GM19463 (cell line): ENCODE results near the gene FAM210A.

Source experiments
- ATAC-seq: cut with Tn5 transposase; IDR thresholded peaks from one replicate; pipeline ENCODE4 v1.9.1; 2021; ENCODE audit warnings: mild to moderate bottlenecking, moderate library complexity; ENCODE audit not compliant: unreplicated experiment

Gene FAM210A

DNA sequence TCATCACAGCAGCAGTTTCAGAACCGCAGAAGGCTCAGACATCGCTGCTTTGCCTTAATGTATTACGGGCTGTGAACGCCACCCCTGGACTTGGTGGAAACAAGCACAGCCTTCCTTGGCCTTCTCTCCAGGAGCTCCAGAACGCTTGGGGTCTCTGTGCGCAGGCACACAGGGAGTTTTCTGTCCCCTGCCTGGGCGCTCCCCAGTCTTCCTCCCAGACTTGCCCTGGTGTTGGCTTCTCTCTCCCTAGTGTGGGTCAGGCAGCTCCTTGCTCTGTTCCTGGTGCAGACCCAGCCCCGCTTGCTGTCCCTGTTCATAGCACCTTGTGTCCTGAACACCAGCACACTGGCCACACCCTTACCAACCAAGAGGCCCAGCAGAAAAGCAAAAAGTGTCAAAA lies 103.6 kb downstream of the FAM210A start:
- ATAC-seq: no peak

DNA sequence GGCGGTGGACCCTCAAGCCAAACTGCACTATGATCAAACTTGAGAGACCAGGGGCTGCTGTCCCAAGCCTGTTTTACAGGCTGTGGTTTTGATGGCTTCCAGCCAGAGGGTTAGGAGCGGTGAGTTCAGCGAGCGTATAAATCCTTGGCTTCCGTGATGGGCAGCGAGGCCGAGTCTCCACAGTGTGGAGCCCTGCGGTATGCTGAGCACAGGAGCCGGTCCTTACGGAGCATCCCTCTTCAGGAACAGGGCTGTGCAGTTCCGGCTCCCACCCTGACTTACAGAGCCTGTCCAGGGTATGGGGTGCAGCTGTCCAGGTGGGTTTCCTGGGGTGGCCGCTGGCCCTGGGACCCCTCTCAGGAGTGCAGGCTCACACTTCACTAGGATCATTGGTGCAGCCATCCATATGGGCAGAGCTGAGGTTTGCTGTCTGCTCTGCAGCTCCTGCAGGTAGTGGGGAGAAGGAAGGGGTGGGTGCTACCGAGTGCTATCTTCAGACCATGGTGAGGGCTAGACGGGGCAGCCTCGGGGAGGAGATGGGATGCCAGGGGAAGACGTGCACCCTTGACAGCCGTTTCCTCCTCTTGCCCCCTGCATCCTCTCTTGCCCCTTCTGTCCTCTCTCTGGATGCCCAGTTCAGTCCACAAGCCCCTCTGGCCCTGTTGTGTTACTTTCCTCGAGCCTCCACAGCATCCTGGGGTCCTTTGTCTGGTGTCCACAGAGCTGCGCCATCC lies 104.3 kb downstream of the FAM210A start:
- no peak for ATAC-seq

DNA sequence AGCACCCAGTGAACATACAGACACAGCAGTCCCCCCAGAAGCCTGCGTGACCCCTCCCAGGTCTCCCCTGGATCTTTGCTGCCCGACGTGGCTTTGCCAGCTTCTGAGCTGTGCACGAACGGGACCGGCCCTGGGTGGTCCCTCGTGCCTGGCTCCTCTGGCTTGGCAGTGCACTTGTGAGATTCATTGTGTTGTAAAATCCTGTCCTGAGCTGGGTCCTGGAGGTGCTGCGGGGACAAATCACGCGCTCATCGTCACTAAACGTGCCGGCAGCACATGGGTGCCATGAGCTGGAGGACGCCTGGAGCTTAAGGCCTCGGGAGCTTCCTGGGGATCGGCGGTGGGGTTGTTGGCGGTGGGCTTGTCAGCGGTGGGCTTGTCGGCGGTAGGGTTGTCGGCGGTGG lies 104.9 kb downstream of the FAM210A start:
- no peak for ATAC-seq

DNA sequence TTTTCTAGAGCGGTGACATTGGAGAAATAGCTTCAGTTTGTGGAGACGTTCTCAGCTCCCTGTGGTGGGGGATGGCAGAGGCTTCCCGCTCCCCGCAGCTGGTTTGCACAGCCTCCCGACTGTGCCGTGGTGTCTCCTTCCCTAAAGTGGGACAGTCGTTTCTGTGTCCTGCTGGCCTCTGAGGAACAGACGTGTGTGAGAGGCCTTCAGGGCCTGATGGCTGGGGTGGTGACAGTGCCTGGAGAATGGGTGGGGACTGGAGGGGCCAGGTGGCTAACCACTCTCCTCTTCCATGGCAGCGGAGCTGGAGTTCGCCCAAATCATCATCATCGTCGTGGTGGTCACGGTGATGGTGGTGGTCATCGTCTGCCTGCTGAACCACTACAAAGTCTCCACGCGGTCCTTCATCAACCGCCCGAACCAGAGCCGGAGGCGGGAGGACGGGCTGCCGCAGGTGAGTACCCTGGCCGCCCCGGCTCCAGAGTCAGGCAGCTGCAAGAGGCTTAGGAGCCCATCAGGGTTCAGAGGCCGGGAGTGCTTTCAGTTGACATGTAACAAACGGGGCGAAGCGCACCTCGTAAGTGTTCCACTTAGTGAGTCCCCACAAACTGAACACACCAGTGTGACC lies 105.4 kb downstream of the FAM210A start:
- ATAC-seq: no peak

DNA sequence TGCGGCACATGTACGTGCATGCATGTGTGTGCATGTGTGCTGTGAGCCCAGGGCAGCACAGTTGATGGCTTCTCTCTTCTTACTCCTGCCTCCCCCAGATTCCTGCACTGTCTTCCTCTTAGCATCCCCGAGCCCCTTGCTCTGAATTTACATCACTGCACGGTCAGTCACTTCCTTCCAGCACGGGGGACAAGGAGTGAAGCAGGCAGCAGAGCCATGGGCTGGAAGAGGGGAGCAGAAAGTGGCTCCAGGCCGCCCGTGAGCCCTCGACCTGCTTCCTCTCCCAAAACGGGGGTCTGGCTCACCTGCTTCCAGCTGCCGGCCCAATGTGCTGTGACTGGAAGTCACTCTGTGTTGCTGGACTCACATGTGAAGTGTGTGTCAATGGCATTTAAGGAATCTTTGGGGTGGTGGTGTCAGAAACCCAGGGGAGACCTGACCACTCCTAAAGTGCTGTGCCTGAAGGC lies 106.1 kb downstream of the FAM210A start:
- ATAC-seq: no peak

DNA sequence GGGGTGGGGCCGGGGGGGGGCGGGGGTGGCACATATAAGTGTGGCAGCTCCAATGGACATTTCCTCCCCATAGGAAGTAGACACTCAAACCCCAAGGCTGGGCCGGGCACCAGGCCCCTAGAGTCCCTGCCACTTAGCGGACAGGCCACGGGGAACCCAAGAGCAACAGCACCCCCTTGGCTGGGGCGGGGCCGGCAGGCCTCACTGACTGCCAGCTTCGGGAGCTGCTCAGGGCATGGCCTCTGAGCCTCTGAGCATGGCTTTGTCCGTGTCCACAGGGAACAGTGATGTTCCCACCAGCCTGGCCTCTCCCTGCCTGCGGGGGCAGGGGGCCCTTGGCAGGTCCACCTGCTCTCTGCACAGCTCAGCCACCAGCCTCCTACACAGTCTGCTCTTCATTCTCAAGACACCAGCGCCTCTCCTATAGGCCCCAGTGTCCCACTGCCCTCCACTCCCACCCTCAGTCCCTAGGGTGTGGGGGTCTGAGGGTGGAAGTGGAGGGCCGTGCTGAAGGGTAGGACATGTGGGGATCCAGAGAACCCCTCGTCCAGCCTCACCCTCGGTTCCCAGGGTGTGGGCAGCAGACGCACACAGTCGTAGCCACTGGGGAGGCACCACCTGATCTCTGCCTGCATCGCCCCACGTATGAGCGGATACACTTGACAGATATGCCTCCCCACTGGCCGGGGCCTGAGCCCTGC lies 106.7 kb downstream of the FAM210A start:
- no peak for ATAC-seq

DNA sequence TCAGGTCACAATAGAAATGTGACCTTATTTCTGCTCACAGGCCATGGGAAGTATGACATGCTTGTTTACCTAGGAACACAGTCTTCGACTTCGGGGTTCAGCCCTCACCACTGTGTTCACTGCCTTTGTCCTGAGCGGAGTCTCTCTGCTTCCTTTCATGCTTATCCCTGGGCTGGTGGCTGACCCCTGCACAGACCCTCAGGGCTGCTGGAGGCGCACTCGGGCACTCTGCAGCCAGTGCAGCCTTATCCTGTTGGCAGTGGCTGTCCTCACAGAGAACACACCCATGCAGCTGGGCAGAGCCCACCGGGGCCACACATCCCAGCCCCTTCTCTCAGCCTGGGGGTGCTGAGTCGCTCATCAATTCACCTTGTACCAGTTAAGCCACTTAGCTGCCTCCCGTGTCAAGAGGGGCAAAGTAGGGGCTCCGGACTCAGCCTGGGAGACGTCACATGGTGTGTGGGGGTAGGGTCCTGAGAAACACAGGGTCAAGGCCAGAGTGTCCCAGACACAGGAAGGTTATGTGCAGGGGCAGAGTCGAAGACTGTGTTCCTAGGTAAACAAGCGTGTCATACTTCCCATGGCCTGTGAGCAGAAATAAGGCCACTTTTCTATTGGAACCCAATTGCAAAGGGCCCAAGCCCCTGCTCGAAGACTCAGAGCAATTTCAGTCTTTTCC lies 107.5 kb downstream of the FAM210A start:
- ATAC-seq: no peak

DNA sequence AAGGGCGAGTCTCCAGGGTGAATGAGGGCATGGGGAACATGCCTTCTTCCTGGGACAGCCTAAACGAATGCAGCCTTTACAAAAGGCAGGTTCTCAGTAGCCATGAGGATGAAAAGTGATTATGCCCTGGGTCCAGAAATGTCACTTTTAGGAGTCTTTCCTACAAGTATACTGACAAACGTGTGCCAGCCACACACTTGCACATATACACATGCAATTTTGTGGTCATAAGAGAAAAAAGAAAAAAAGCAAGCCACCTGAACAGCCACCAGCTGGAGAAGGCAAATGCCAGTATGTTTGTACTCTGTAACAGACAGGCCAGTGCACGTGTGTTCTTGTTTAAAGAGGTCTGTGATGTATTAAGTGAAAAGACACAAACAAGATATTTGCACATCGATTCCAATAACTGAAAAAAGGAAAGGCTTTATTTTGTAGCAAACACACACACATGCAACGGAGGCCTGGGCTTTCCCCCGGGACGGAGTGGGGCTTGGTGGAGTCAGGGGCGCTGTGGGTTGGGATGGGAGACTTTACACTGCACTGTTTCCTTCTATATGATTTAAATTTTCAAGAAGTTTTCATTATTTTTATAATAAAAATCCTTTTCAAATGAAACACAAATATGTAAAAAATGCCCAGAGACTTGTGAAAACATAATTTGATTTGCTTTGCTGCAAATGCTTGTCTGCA lies 108.4 kb downstream of the FAM210A start:
- no peak for ATAC-seq

DNA sequence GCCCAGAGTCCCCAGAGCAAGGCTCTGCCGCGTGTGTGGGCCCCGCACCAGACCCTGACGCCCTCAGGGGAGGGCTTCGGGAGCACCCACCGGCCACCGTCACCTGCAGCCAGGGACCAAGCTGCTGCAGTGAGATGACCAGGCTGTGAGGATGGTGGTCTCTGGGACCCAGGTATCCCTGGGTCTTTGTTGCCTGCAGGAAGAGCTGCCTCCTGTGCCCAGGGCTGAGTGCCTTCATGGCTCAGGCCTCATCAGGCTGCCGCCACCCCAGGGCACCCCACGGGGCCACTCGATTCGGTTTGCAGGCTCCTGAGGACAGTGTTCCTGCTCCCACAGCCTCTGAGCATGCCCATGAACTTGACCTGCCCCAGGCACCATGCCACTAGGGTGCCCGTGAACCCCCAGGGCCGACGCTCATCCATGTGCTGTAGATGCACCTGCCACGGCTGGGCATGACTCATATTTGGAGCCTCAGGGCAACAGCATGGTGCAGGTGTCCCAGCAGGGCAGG lies 109.8 kb downstream of the FAM210A start:
- ATAC-seq: no peak

DNA sequence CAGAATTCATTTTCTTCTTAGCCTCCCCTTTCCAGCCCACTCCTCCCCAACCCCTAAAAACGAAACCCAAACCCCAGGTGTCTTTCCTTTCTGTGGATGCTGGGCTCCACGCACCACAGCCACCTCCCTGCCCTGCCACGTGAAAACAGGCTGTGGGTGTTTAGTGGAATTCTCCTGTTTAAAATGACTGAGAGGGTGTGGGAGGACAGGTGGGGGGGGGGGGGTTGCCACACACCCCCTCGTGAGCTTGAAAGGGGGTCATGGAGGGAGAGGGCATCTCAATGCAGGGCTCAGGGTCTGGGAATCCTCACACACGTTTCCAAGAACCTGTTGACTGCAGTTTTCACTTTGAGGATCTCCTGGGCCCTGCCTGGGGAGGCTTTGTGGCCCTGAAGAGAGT lies 110.3 kb downstream of the FAM210A start:
- no peak for ATAC-seq

DNA sequence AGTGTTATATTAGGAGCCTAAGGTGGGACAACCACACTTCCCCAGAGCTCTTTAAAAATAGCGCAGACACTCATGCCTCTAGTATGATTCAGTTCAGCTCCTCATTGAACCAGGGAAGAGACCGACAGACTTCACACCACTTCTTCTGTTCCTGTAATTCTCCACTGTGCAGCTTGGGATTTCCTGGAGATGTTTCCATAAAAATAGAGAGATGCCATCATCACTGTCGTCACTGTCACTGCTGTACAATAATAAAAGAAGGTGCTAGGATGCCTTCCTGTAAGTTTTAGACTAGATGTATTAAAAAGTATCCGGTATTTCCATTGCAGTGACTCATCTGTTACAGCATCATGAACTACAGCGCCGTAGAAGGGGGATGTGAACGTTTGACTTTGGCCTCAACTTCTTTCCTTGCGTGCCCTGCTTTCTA lies 110.9 kb downstream of the FAM210A start:
- no peak for ATAC-seq

DNA sequence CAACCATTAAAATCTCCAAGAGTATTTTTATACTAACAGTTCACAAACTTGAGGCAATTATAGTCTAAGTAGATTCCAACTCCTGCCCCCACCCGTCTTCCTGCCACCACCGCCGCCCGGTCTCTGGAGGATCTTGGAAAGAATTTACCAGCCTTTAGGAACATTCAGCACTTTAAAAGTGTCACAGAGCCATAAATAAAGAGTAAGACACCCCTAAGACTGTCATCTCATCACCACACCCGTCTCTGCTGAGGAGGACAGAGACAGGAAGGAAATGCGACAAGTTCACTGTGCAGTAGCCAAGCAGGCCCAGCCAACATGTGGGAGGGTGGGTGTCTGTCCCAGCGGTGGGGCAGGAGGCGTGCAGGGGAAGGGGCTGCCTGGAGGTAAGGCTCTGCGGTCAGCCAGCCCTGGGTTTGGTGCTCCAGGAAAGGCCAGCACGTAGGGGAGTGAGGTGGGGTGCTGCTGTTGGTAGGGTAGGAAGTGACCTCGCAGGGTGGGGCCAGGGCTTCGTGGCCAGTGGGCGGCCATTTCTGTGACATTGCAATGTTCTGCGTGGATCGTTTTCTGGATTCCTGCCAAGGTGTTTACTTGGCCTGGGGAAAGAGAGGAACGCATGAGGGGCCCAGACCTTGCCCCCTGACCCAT lies 111.6 kb downstream of the FAM210A start:
- no peak for ATAC-seq

DNA sequence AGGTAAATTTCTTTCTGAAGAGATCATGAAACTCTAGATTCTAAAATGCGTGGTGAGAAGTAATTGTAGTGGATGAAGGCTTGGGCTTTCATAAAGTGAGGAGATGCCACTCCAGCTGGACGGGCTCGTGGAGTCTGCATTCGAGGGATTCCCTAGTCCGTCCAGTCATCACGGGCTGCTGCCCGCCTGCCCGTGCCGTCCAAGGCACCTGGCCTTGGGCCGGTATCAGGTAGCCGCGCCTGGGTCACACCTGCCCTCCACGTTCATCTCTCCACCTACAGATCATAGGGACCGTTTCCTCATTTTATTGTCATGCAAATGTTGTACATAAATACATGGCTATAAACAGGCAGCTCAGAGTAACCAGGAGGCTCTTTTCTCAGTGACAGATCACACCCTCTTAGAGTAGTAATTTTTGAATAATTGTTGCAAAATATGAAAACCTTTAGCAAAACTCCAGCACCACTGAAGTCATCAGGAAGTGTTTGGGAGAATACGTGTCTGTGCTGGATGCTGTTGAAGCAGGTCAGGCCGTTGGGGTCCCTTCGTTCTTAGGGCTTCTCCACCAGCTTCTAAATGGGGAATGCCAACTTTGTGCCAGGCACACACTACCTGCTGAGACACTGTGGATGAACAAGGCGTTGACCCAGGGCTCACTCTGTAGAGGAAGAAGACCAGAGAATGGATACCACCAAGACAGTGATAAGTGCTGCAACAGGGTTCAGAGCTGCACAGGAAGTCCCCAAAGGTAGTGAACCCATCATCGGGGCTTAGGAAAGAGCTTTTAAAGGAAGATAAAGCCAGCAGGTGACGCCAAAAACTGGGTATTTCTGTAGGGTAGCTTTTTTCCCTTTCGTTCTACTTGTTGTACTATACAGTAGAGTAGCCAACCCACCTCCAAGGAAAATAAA lies 112.5 kb downstream of the FAM210A start:
- no peak for ATAC-seq
